Frontal cortex (tissue), 4 donors: ENCODE measurements around the gene TMEM120B. TPM values are rescaled to one million over a fixed set of nuclear protein-coding genes. Genes with fewer than 3 reads are reported as not detected.

Source experiments
- DNase-seq, 2 donors: peaks; one replicate each; pipeline ENCODE4 v3.0.0; 2012; ENCODE audit warnings: low spot score in 2 of 2
- FAIRE-seq: peaks from 2 replicates; lab custom pipeline; 2012; peaks lifted over from hg19 to GRCh38; lab: Jason Lieb, UNC
- total RNA-seq: library from RNA; depleted of rRNA; stranded (reverse); fragments of >200 nt; gene quantifications from one replicate; pipeline ENCODE4 v1.2.3, GENCODE V29; 2014
- donor health status: control.
- donor health status: control.
- donor health status: control.

TMEM120B gene
- total RNA-seq, 1 donor from 2014 or later: 8.6 TPM

DNA sequence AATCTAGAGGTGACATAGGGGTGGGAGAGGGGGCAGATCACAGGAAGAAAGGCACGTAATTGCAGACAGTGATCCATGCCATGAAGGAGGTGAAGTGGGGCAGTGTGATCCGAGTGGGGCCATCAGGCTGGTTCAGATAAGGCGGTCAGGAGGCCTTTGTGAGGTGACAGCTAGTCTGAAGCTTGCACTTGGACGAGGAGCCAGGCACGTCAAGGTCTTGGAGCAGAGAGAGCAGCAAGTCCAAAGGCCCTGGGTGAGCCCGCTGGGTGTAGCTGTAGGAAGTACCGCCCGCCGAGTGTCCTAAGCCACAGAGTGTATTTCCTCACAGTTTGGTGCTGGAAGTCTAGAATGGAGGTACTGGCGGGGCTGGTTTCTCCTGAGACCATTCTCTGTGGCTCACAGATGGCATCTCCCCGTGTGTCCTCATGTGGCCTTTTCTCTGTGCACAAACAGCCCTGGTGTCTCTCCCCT, 57.3 kb downstream of the TMEM120B start:
- FAIRE-seq (no peak), DNase-seq (no peak)

DNA sequence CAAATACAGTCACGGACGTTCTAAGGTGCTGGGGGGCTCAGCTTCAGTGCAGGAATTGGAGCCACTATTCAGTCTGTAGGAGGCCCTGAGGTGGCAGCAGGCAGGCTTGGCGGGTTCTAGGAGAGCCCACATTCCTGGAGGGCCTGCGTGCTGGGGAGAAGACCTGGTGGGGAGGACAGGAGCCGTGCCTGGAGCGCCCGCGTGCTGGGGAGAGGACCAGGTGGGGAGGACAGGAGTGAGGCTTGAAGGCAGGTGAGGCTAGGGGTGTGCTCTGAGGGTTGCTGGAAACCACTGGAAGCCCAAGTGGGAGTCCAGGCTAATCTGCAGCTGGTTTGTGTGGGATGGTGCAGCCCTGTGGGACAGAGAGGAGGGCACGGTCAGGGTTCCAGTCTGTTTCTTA, 57.8 kb downstream of the TMEM120B start:
- DNase-seq: no peak
- no peak for FAIRE-seq

GRCh38 chr12:121770813-121771625, 58.5 kb downstream of the TMEM120B start:
- DNase-seq: no peak

DNA sequence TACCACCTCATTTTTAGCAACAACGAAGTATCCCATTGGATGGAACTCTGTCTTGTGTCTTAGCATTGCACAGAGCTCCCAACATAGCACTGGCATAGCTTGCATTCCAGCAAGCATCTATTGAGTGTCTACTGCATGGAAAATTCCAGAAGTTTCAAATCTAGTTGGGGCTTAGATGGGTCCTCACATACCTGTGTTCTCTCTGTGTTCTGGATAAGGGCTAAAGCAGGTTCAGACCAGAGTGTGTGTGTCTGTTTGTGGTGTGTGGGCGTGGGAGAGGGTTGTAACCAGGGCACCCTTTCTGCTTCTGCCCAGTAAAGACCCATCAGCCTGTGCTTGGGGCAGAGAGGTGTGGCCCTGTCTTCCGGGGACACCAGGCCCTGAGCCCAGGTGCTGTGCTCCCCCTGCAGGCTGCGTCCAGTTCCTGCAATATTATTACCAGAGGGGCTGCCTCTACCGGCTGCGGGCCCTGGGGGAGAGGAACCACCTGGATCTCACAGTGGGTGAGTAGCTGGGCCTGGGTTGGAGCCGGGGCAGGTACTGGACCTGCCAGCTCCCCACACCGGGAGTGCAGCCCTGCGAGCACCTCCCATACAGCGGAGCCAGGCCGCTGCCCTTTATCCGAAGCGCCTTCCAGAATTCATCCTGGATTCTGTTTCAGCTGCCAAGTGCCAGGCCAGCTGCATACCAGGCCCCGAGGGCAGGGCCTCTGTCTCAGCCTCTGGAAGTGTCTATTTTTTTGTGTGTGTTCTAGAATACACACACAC, 60.6 kb downstream of the TMEM120B start:
- FAIRE-seq (no peak), DNase-seq (peak; percentile 75 to 80)

More at GRCh38 chr12:121770813-121771625, 58.5 kb downstream of the TMEM120B start:
- no peak for FAIRE-seq

- no peak for FAIRE-seq
These were observed 62.5 kb downstream of the TMEM120B start for GRCh38 chr12:121774968-121775474.

GRCh38 chr12:121775501-121775900, 62.9 kb downstream of the TMEM120B start:
- DNase-seq (no peak), FAIRE-seq (no peak)

More at GRCh38 chr12:121774968-121775474, 62.5 kb downstream of the TMEM120B start:
- no peak for DNase-seq

DNA sequence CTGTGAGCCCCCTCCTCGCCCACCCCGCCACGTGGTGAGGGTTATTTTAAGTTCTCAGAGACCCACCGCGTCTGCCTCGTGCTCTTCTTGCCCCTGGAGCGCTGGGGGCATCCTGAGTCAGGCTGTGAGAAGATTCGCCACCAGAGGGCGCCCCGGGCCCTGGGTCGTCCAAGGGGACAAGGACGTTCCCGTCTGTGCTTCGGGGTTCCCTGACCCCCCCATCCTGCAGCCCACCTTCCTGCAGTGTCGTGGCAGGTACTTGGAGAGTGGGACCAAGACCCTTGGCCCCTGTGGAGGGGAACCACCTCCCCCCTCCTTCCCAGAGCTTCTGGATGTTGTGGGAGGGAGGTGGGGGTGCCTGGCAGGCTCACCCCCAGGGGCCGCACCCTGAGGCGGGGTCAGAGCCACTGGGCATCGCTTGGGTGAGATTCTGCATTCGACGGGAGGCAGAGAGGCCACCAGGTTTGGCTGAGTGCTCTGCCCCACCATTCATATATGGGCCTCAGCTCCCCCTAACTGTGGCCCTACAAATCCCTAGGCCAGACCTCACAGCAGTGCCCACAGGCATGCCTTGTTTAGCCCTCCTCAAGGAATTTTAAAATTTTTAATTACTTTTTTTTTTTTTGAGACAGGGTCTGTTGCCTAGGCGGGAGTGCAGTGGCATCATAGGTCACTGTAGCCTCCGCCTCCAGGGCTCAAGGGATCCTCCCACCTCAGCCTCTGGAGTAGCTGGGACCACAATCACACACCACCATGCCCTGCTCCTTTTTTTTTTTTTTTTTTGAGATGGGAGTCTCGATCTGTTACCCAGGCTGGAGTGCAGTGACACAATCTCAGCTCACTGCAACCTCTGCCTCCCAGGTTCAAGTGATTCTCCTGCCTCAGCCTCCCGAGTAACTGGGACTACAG, 63.9 kb downstream of the TMEM120B start:
- FAIRE-seq: no peak
- DNase-seq: peak; percentile 76 to 85

GRCh38 chr12:121778567-121779421, 66.2 kb downstream of the TMEM120B start:
- no peak for DNase-seq
- FAIRE-seq: no peak

DNA sequence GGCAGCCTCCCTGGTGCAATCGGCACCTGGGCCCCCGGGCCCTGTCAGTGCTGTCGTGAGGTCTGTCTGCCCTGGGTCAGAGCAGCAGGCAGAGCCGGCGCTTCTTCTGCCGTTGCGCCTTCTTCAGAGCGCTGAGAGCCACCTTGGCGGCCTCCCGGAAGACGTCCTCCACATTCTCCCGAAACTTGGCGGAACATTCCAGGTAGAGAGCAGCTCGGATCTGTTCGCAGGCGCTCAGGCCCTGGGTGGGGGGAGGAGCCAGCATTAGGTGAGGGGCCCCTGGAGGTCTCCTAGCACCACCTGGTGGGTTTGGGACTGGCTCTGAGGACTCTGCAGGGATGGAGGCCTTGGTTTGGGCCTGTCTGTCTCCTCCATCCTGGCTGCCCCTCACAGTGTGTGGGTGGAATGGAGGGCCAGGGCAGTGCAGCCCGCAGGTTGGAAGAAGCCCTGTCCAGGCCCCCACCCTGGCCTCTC, 66.9 kb downstream of the TMEM120B start:
- DNase-seq (no peak), FAIRE-seq (no peak)

DNA sequence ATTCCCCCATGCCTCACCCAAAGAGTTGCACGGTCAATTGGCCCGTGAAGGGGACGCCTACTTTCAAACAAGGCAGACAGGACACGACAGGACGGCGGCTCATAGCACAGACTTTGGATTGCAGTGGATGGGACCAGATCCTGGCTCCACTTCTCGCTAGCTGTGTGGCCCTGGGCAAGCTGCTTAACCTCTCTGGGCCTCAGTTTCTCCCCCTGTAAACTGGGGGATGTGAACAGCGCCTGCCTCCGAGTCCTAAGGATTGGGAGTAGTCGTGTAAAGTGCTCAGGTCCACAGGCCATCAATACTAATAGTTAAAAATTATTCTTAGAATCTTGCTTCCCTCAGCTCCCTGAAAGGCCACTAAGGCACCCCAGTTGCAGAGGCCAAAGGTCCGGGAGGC, 67.9 kb downstream of the TMEM120B start:
- DNase-seq: no peak
- no peak for FAIRE-seq

DNA sequence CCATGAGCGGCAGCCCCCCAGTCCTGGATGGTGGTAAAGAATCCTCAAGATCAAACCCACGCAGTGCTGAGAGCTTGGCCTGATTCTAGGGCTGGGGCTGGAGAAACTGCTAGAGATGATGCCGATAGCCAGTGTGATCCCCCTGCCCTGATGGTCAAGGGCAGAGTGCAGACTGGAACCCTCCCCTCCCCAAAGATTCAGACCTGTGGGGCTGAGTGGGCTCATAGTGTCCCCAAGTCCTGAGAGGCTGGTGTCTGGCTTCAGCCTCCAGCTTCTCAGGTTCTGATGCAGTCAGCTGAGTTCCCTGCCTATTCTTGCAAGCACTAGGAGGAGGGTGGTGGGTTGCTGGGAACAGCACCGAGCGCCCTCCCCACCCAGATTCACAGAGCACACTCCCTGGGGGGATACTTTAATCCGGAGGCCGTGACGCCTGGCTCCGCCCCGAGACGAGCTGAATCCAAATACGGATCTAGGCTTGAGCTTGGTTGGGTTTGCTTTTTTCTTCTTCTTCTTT, 69.0 kb downstream of the TMEM120B start:
- FAIRE-seq (no peak), DNase-seq (no peak)

- DNase-seq: no peak
- FAIRE-seq: no peak
These were observed 69.7 kb downstream of the TMEM120B start for GRCh38 chr12:121781998-121782979.

- DNase-seq: no peak
- FAIRE-seq: no peak
These were observed 71.2 kb downstream of the TMEM120B start for GRCh38 chr12:121783766-121784165.

GRCh38 chr12:121784460-121784859, 71.9 kb downstream of the TMEM120B start:
- FAIRE-seq (no peak), DNase-seq (no peak)

GRCh38 chr12:121786440-121786825, 73.9 kb downstream of the TMEM120B start:
- no peak for FAIRE-seq
- no peak for DNase-seq

DNA sequence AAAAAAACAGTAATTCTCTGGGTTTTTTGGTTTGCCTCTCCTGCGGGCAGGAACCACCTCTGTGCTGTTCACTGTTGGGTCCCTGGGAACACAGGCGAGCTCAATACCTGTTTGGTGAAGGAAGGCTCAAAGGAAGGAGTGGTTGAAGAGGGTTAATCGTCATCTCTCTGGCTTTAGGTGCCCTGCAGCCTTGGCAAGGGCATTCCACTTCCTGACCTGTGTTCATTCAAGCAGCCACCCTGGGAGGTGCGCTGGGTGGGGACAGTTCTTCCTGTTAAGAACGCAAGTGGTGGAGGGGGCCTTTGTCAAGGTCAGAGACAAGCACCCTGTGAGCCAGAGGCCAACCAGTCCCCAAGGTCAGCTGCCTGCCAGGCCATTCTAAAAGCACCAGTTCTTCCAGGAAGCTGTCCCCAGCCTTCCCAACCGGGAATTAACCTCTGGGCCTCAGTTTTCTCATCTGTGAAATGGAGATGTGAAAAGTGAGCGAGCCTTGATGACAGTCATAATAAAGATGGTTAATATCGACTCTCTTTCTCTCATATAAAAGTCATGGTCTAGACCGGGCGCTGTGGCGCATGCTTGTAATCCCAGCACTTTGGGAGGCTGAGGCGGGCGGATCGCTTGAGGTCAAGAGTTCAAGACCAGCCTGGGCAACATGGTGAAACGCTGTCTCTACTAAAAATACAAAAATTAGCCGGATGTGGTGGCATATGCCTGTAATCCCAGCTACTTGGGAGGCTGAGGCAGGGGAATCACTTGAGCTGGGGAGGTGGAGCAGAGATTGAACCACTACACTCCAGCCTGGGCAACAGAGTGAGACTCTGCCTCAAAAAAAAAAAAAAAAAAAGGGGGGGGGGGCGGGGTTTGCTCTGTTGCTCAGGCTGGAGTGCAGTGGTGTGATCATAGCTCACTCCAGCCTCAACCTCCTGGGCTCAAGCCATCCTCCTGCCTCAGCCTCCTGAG, 74.8 kb downstream of the TMEM120B start:
- DNase-seq (no peak), FAIRE-seq (no peak)
